Measurements from ENCODE around the gene PKP4. TPM values are rescaled to one million over a fixed set of nuclear protein-coding genes. Genes with fewer than 3 reads are reported as not detected.
A peak's percentile ranks its signal among the peaks of the same experiment; 100 is the strongest.

Gene PKP4
- total and polyA plus RNA-seq, 2 experiments from 2014 or later: 35.7 to 92.3 TPM

- TF ChIP-seq NANOG (IDR thresholded peaks at IDR 0.05; ENCODE audit: borderline replicate concordance) (no peak), REST (IDR thresholded peaks at IDR 0.05; ENCODE audit: unreplicated experiment) (no peak), ZNF114 (CRISPR knock-in tag; IDR thresholded peaks at IDR 0.05) (no peak), ZNF331 (CRISPR knock-in tag; IDR thresholded peaks at IDR 0.05; ENCODE audit: low read depth) (no peak), EZH2phosphoT487 (IDR thresholded peaks at IDR 0.05; ENCODE audit: unreplicated experiment) (no peak), EZH2 (IDR thresholded peaks at IDR 0.05; ENCODE audit: low read depth, unreplicated experiment) (no peak), STAT1 (IDR thresholded peaks at IDR 0.05; ENCODE audit: unreplicated experiment) (no peak)
Observed at GRCh38 chr2:158458617-158458920, 1.8 kb downstream of the PKP4 start (continued).

- H2AFZ ChIP-seq: no peak overlapping the region
- no peak for DNase-seq (ENCODE audit: low spot score)
- peaks cover 51% of the 10 kb centered on the region for H4K20me1 ChIP-seq (replicated peaks; ENCODE audit: insufficient read depth)
- no peak overlapping the region for H3K27ac Mint-ChIP-seq
- H3K27me3 ChIP-seq (ENCODE audit: insufficient read depth): no peaks in the 10 kb centered on the region
- peak overlapping the region; percentile 97 for H3K4me3 ChIP-seq
- H3F3A ChIP-seq (replicated peaks; ENCODE audit: low read depth): peaks cover 4% of the 10 kb centered on the region
- H3K36me3 ChIP-seq (ENCODE audit: insufficient read depth): no peaks in the 10 kb centered on the region
- peak overlapping the region; percentile 93 for H3K4me3 Mint-ChIP-seq
- peaks cover 7% of the 10 kb centered on the region for H3K27me3 Mint-ChIP-seq (ENCODE audit: insufficient read depth, low read depth, poor library complexity)
- ATAC-seq: no peak
- H3K79me2 ChIP-seq (replicated peaks; ENCODE audit: insufficient read depth): peaks cover 62% of the 10 kb centered on the region
- H3K4me1 ChIP-seq (ENCODE audit: insufficient read depth): peaks cover 44% of the 10 kb centered on the region
- peaks cover 3% of the 10 kb centered on the region; the same call in 1 of the 3 replicates for H3K36me3 Mint-ChIP-seq (ENCODE audit: low read depth)
- no peak overlapping the region for H3K27ac ChIP-seq (ENCODE audit: low read depth)
- H3K9me3 Mint-ChIP-seq: peaks cover 3% of the 10 kb centered on the region; the same call in 1 of the 3 replicates
- H3K4me1 Mint-ChIP-seq: peaks cover 48% of the 10 kb centered on the region
- no peaks in the 10 kb centered on the region for H3K9me2 ChIP-seq (ENCODE audit: insufficient read depth)
- peak overlapping the region; percentile 90 for H3K4me2 ChIP-seq
- TF ChIP-seq EZH2 (IDR thresholded peaks at IDR 0.05; ENCODE audit: low read depth, unreplicated experiment) (no peak), ZNF462 (CRISPR knock-in tag; IDR thresholded peaks at IDR 0.05) (no peak), CREB1 (CRISPR knock-in tag; IDR thresholded peaks at IDR 0.05; ENCODE audit: low read depth) (no peak), ZNF114 (CRISPR knock-in tag; IDR thresholded peaks at IDR 0.05) (no peak), ZNF331 (CRISPR knock-in tag; IDR thresholded peaks at IDR 0.05; ENCODE audit: low read depth) (no peak), JUNB (IDR thresholded peaks at IDR 0.05; ENCODE audit: unreplicated experiment) (no peak), ETS1 (IDR thresholded peaks at IDR 0.05) (no peak)
Observed at GRCh38 chr2:158459161-158460003, 2.6 kb downstream of the PKP4 start.
